Putamen (tissue), 1 donor: ENCODE data around the gene BICD1.

Experiments
- DNase-seq: peaks from one replicate; pipeline ENCODE4 v3.0.0-alpha.2; 2016; ENCODE audit warnings: low spot score

BICD1 gene

GRCh38 chr12:32281098-32281497 is 174.5 kb downstream of the BICD1 start:
- no peak for DNase-seq

- DNase-seq, result no peak
Observed at GRCh38 chr12:32284561-32284960, 177.9 kb downstream of the BICD1 start.

- DNase-seq, result no peak
Observed at GRCh38 chr12:32285021-32285420, 178.4 kb downstream of the BICD1 start.

- DNase-seq, result no peak
Observed at GRCh38 chr12:32285489-32285888, 178.8 kb downstream of the BICD1 start.

- DNase-seq, result no peak
Observed at GRCh38 chr12:32290411-32290810, 183.8 kb downstream of the BICD1 start.

GRCh38 chr12:32292151-32292550 is 185.5 kb downstream of the BICD1 start:
- no peak for DNase-seq

- no peak for DNase-seq
Observed at GRCh38 chr12:32293808-32294419, 187.3 kb downstream of the BICD1 start.

GRCh38 chr12:32296567-32296966 is 189.9 kb downstream of the BICD1 start:
- DNase-seq, result no peak

GRCh38 chr12:32298917-32299316 is 192.3 kb downstream of the BICD1 start:
- no peak for DNase-seq

GRCh38 chr12:32301216-32301615 is 194.6 kb downstream of the BICD1 start:
- no peak for DNase-seq

GRCh38 chr12:32302218-32303173 is 195.8 kb downstream of the BICD1 start:
- DNase-seq, result no peak

- no peak for DNase-seq
Observed at GRCh38 chr12:32303174-32303549, 196.5 kb downstream of the BICD1 start.

GRCh38 chr12:32305163-32305562 is 198.5 kb downstream of the BICD1 start:
- DNase-seq, result no peak

- no peak for DNase-seq
Observed at GRCh38 chr12:32307326-32307725, 200.7 kb downstream of the BICD1 start.

- DNase-seq, result no peak
Observed at GRCh38 chr12:32309811-32310736, 203.4 kb downstream of the BICD1 start.

- no peak for DNase-seq
Observed at GRCh38 chr12:32312049-32312670, 205.5 kb downstream of the BICD1 start.

- DNase-seq, result no peak
Observed at GRCh38 chr12:32322354-32322753, 215.7 kb downstream of the BICD1 start.

GRCh38 chr12:32331133-32331532 is 224.5 kb downstream of the BICD1 start:
- DNase-seq, result no peak

- no peak for DNase-seq
Observed at GRCh38 chr12:32332446-32332845, 225.8 kb downstream of the BICD1 start.

- DNase-seq, result no peak
Observed at GRCh38 chr12:32334371-32334777, 227.7 kb downstream of the BICD1 start.

GRCh38 chr12:32336261-32336660 is 229.6 kb downstream of the BICD1 start:
- DNase-seq, result no peak

GRCh38 chr12:32343496-32343895 is 236.8 kb downstream of the BICD1 start:
- DNase-seq, result no peak
